Islet of Langerhans (tissue), 1 donor: Measurements from ENCODE around the gene PLIN3.
"Not testable (repeated sequence)": the region's sequence is repeated elsewhere in the genome, so short reads cannot be mapped to it uniquely, and the experiment has no call there.

Experiments
- FAIRE-seq: peaks from one replicate; lab custom pipeline; 2011; peaks lifted over from hg19 to GRCh38; lab: Jason Lieb, UNC

Gene PLIN3

DNA sequence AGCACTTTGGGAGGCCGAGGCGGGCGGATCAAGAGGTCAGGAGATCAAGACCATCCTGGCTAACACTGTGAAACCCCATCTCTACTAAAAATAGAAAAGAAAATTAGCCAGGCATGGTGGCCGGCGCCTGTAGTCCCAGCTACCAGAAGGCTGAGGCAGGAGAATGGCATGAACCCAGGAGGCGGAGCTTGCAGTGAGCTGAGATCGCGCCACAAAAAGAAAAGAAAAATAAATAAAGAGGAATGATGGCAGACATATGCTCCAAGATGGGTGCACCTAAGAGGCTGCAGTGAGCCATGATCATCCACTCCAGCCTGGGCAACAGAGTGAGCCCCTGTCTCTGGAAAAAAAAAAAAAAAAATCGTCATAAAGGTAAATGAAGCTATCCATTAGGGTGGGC, 21.5 kb downstream of the PLIN3 start:
- not testable (repeated sequence) for FAIRE-seq

DNA sequence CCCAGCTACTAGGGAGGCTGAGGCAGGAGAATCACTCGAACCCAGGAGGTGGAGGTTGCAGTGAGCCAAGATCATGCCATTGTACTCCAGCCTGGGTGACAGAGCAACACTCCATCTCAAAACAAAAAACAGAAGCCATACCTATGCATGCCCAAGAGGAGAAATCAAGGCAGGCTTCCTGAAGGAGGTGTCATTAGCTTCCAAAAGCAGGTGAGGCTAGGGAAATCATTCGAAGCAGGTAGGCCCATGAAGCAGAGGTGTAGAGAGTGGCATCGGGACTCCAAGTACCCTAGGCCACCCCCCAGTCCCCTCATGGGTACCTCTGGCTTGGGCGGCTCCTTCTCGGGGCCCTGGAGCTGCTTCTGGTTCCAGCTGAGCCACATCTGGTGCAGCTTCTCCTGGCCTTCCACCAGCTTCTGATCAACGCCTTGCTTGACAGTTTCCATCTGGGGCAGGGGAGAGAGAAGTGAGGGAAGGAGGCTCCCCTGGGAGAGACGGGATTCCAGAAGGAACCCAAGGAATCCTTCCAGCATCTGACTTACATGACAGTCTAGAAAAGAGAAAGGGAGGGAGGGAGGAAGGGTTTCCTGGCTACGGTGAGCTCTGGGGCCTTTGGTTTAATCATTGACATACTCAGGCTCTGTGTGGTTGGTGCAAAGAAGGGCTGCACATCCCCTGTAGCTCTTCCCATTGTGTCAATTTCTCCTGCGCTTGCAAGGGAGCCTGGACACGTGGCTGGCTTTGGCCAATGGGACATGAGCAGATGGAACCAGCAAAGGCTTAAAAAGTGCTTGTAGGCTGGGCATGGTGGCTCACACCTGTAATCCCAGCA, 22.9 kb downstream of the PLIN3 start:
- no peak for FAIRE-seq

DNA sequence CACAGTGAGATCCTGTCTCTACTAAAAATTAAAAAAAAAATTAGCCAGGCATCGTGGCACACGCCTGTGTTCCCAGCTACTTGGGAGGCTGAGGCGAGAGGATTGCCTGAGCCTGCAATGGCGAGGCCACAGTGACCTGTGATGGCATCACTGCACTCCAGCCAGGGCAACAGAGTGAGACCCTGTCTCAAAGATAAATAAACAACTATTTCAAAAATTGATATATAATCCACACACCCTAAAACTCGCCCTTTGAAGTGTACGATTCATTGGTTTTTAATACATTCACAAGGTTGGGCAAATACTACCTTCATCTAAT, 23.9 kb downstream of the PLIN3 start:
- FAIRE-seq = no peak

DNA sequence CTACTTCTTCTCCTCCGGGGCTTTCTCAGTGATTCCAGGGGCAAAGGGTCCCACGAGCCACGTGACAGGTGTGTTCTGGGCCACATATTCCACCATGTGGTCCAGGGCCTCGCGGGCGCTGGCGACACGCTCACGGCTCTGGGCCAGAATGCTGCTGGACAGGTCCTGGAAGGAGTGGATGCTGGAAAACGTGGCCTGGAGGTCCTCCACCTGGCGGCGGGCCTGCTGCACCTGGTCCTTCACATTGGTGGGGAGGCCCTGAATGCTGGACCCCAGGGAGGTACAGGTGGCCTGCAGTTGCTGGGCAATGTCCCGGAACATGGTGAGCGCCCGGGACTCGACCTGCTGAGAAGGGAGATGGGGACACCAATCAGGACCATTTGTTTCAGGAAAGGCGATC, 28.3 kb downstream of the PLIN3 start:
- FAIRE-seq = no peak

DNA sequence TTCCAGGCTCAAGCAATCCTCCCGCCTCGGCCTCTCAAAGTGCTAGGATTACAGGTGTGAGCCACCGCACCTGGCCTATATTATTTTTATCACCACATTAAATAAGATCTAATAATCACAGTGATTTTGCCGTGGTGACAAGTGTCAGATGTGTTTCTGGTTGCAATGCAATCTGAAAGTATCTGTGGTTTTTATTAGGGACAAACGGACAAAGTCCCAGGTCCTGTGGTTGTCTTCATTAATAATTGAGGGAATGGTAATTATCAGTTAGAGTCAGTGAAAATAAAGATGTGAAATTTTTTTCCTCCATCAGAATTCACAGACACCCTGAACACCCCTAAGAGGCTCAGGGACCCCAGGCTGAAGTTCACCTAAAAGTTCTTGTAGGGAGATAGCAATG, 34.7 kb downstream of the PLIN3 start:
- no peak for FAIRE-seq

DNA sequence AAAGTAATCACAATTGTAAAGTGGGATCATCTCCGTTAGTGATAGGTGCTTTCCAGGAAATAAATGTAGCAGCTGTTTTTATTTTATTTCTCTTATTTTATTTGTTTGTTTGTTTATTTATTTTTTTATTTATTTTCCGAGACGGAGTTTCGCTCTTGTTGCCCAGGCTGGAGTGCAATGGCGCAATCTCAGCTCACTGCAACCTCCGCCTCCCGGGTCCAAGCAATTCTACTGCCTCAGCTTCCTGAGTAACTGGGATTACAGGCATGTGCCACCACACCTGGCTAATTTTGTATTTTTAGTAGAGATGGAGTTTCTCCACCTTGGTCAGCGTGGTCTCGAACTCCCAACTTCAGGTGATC, 35.5 kb downstream of the PLIN3 start:
- not testable (repeated sequence) for FAIRE-seq

DNA sequence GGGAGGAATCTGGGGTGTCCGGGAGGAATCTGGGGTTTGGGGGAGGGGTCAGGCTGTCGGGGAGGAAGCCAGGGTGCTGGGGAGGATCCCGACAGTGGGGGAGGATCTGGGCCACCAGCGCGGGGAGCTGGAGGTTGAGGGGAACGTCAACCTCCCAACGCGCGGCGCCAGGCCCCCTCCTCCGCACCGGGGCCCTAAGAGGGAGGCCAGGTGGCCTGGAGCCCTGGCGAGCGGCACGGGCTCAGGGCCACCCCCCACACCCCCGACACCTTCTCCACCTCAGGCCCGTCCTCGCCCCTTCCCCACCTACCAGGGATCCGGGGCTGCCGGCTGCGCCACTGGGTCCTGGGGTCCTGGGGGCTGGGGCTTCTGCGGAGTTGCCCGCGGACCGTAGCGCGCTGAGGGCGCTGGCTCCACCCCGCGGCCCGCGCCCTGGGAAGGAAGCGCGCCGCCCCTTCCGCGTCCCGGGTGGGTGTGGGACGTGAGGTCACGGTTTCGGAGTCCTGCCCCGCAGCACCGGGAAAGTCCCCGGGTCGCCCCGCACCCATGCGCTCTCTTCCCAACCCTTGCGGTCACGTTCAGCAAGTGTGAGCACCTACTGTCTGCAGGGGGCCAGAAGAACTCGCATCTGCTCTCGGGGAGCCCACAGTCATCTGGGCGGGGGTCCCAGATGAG, 36.0 kb downstream of the PLIN3 start, which contains the start of gene TICAM1:
Gene TICAM1, minus strand, starts transcription at position 409 of the 675 bp plus-strand sequence. CDS start 13,335 bp downstream, outside the sequence.
- no peak for FAIRE-seq

DNA sequence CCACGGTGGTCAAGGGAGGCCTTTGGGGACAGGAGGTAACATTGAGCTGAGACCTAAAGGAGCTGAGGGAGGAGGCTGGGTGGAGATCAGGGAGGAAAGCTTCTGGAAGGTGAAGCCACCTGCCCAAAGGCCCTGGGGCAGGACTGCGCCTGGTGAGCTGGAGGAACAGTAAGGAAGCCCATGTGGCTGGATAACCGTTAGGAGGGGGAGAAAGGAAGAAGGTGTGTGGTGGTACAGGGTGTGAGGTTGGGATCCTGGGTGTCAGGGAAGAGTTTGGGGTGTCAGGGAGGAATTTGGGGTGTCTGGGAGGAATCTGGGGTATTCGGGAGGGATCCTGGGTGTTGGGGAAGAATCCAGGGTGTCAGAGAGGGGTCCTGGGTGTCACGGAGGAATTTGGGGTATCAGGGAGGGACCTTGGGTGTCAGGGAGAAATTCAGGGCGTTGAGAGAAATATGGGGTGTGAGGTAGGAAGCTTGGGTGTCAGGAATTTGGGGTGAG, 36.6 kb downstream of the PLIN3 start:
- FAIRE-seq = no peak

DNA sequence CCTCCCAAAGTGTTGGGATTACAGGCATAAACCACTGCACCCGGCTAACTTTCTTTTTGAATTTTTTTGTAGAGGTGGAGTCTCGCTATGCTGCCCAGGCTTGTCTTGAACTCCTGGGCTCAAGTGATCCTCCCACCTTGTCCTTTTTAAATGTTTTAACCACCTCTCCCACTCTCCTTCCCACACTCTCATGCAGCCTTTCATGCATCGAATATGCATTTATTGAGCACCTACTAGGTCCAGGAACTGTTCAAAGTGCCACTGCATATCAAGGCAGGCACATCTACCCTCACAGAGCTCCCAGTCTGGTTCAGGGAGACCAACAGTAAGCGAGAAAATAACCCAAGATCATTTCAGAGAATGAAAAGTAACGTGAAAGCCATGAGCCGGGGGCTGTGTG, 37.1 kb downstream of the PLIN3 start:
- FAIRE-seq = no peak

DNA sequence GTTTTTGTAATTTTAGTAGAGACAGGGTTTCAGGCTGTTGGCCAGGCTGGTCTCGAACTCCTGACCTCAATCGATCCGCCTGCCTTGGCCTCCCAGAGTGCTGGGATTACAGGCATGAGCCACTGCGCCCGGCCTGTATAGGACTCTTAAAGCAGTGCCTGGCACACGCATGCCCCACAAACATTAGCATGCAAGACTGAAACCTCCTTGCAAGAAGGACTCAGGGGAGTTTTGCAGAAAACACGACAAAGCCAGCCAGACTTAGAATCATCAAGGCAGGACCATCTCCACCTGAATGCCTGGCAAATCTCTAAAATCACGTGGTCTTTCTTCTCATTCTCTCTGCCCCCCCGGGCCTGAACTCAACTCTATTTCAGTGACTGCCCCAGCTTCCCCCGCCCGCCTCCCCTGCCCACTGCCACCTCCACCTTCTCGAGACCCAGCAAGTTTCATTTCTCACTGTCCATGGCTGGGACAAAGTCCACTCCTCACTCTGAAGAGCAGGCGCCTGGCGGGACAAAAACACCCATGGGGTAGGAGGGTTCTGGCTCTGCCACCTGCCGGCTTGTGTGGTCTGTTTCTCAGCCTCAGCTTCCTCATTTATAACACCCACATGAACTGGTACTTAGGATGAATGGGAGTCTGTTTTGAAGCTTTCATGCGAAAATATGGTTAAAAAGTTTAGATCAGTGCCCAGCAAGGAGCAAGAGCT, 38.3 kb downstream of the PLIN3 start:
- no peak for FAIRE-seq

DNA sequence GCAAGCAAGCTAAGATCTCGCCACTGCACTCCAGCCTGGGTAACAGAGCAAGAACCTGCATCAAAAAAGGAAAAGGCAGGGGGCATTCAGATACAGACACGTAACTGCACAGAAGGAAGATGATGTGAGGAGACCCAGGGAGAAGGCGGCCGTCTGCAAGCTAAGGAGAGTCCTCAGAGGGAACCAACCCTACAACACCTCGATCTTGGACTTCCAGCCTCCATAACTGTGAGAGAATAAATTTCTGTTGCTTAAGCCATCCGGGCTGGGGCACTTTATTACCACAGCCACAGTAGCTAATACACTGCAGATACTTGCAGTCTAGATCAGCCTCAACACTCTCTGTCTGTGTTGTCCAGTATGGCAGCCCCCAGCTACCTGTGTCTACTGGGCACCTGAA, 43.9 kb downstream of the PLIN3 start:
- FAIRE-seq = no peak

DNA sequence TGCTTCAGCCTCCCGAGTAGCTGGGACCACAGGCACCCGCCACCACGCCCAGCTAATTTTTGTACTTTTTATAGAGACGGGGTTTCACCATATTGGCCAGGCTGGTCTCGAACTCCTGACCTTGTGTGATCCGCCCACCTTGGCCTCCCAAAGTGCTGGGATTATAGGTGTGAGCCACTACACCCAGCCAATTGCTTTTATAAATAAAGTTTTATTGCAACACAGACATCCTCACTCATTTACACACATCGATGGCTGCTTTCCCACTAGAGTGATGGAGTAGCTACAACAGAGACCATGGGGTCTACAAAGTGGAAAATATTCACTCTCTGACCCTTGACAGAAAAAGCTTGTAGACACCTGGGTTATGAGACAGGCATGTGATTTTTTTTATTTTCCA, 45.1 kb downstream of the PLIN3 start:
- not testable (repeated sequence) for FAIRE-seq

DNA sequence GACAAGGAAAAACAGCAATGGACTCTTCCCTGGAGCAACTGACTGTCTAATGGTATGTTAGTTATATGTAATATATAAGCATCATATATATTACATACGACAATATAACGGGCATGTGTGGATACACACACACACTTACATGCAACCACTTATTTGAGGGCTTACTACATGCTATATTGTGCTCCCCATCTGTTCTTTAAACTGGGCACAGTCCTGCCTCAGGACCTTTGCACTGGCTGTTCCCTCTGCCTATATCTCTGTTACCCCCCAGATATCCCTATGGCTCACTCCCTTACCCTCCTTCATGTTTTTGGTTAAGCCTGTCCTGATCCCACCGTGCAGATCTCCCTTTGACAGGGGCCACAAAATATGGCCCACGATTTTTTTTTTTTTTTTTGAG, 46.2 kb downstream of the PLIN3 start:
- no peak for FAIRE-seq

DNA sequence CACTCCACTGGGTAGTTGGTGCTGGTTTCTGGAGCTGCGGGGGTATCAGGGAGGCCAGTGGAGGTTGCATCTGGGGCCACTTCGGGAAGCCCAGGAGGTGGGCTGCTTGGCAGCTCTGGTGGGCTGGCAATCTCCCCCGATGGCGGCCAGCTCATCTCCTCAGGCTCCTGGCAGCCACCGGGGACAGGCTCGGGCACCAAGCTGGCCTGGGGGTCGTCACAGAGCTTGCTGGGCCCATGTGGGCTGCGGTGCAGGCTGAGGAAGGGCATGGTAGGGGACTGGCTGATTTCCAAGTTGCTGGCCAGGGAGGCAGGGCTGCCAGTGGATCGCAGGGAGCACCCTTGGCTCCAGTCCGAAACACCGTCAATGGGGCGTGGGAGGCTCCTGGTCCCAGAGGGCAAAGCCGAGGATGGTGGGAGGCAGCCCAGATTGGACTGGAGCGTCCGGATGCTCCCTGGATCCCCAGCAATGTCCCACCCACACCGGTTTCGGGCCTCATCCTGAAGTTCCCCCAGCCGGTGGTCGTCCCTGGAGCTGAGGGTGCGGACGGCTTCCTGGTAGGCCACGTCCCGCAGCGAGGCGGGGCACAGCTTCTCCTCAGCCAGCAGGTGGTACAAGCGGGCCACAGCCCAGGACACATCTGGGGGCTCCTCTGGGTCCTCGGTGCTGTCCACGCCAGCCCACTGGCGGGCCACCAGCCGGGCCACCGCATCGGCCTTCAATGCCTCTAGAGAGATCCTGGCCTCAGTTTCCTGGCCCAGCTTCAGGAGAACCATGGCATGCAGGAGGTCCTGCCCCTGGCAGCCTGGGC, 49.8 kb downstream of the PLIN3 start:
- no peak for FAIRE-seq

DNA sequence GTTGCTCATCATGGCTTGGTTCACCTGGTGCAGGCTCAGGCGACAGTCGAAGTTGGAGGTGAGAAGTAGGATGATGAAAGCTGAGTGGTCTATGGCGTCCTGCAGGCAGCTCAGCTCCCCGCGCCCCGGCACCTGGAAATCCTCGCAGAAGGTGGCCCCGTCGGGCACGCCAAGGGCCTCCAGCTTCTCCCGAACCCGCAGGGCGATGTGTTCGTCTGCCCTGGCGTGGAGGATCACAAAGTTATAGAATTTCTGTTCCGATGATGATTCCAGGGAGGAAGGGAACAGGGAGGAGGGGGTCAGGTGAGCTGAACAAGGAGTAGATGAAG, 50.6 kb downstream of the PLIN3 start:
- no peak for FAIRE-seq

DNA sequence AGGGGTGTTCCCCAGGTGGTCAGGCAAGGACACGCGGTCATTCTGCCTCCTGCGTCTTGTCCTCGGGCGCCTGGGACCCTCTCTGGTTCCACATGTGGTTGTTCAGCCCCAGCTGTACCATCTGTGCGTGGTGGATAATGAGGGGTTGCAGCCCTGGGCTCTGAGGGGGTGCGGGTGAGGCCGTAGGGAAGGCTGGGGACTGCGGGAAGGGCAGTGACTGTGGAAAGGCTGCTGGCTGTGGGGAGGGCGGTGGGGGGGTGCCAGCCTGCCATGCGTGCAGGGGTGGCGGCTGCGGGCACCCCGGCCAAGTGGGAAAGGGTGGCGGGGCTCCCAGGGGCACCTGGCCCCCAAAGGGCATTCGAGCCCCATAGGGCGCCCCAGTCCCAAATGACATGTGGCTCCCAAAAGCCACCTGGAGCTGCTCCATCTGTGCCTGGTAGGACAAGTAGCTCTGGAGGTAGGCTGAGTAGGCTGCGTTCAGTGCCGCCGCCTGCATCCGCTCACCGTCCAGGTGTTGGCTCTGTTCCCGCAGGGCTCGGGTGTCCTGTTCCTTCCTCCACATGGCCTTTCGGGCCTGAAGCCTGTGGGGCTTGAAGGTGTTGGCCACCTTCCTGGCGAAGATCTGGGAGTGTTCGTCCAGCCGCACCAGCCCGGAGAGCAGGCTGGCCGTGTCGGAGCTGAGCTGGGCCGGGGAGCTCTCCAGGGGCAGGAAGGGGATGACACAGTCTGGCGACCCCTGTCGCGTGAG, 51.1 kb downstream of the PLIN3 start:
- FAIRE-seq = no peak

DNA sequence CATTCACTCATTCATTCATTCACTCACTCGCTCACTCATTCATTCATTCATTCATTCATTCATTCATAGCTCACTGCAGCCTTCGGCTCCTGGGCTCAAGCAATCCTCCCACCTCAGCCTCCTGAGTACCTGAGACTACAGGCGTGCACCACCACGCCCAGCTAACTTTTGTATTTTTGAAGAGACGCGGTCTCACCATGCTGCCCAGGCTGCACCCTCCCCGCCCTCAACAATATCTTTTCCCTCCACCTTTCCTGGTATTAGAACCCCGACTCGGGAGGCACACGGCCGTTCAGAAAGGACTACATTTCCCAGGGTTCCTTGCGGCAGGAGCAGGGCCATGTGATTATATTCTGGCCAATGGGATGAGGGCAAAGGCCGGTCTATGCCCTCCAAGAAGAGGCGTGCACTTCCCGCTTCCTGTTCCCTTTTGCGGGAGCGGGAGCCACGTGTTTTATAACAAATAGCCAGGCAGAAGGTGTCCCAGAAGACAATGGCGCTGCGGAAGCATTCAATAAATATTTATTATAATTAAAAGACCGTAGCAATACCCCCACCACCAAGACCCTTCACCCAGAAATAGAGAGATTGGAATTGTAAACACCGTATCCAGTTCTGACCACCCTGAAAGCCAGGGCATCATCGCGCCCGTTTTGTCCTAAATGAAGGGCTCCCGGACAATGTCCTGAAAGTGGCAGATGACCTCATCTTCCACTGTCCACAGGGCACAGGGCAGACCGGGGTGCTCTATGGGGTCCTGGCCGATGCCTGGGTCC, 51.9 kb downstream of the PLIN3 start:
- FAIRE-seq = peak; percentile 90

DNA sequence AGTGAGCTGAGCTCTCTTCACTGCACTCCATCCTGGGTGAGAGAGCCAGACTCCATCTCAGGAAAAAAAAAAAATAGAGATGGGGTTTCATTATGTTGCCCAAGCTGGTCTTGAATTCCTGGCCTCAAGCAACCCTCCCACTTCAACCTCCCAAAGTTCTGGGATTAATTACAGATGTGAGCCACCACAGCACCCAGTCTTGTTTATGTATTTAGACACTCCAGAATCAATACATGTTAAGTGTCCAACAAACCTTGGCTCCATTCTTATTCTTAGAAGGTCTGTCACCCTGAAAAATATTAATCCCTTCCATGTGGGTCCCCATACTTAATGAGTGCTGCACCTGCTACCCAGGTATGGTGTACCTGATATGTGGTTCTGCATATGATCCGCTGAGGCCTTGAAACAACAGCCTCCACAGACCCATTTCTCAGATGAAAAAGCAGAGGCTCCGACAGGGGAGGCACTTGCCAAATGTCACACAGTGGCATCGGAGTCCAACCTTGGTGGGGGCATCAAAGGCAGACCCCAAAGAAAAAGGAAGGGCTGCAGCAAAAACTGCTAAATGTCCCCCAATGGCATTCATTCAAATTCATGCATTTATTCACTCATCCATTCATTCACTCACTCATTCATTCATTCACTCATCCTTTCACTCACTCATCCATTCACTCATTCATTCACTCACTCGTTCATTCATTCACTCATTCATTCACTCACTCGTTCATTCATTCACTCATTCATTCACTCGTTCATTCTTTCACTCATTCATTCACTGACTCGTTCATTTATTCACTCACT, 52.6 kb downstream of the PLIN3 start:
- peak; percentile 55 for FAIRE-seq

DNA sequence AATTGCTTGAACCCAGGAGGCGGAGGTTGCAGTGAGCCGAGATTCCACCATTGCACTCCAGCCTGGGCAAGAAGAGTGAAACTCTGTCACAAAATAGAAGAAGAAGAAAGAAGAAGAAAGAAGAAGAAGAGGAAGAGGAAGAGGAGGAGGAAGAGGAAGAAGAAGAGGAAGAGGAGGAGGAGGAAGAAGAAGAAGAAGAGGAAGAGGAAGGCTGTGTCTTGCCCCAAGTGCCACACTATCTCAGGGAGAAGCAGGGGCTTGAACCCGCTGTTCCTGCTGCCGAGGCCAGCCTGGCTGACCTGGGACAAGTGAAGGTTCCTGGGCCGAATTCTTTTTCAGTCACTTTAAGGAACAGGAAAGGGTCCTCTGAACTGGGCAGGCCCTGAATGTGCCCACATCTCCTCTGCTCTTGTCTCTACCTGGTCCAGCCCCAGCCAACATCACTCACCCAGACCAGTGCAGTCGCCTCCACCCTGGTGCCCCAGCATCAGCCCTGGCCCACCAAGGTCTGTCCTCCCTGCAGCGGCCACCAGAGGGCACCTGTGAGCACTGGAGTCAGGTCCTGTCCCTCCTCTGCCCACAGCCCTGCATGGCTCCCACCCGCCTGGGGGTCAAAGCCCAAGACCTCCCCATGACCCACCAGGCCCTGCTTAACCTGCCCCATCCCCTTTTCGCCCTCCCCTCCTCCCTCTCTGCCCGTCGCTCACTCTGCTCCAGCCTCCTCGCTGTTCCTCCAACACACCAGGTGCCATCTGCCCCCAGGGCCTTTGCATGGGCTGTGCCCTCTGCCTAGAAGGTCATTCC, 55.9 kb downstream of the PLIN3 start:
- FAIRE-seq = no peak
